Measurements from ENCODE around the gene KHDC1.

Gene KHDC1

DNA sequence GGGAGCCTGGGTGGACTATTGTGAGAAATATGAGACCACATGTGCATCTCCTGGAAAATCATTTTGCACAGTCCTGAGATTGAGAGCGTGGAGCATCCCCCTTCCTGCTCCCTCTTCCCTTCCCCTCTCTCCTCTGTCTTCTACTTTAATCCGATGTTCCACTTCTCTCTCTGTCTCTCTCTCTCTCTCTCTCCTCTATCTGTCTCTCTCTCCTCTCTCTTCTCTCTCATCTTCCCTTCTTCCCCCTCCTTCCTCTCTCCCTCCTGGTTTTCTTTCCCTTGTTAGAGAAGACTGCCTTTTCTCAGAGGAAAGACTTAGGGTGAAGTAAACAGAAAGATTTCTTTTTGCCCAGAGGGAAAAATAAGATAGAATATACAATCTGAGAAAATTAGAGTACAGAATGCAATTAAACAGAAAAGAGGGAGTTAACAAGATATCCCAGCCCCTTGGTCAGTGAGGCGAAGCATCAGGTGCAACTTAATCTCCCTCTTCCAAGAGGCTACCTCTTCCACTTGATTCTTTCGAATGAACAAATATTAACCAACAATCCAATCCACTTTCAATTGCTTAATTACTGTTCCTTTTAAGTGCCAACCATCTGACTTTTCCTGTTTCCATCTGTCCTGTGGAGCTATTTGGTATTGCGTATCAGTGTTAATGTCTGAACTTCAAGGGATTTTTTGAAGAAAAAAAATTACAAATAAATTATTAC is 14.6 kb downstream of the KHDC1 start:
- no peak overlapping the region for H3K9ac ChIP-seq (ENCODE audit: low read length)
- H2AFZ ChIP-seq (ENCODE audit: low read depth, low read length) = no peak overlapping the region
- H3K9me3 ChIP-seq (ENCODE audit: insufficient read depth, low read length) = no peaks in the 10 kb centered on the region
- H4K20me1 ChIP-seq (ENCODE audit: insufficient read depth, low read length) = no peaks in the 10 kb centered on the region
- TF ChIP-seq CTCF (IDR thresholded peaks at IDR 0.05; ENCODE audit: low read depth, low read length) (no peak), EZH2phosphoT487 (IDR thresholded peaks at IDR 0.05; ENCODE audit: low read depth) (no peak)
- H3K79me2 ChIP-seq (ENCODE audit: low read length) = no peaks in the 10 kb centered on the region
- H3K4me2 ChIP-seq (ENCODE audit: low read length) = no peak overlapping the region
- no peaks in the 10 kb centered on the region for H3K36me3 ChIP-seq (replicated peaks; ENCODE audit: low read depth, low read length)
- no peak overlapping the region for H3K4me3 ChIP-seq (ENCODE audit: low read length)
- peaks cover 8% of the 10 kb centered on the region; the same call in 1 of the 2 replicates for H3K27me3 ChIP-seq (ENCODE audit: low read depth, low read length)
- no peaks in the 10 kb centered on the region for H3K4me1 ChIP-seq (ENCODE audit: low read length)
- no peak overlapping the region for H3K27ac ChIP-seq (ENCODE audit: low read length)

DNA sequence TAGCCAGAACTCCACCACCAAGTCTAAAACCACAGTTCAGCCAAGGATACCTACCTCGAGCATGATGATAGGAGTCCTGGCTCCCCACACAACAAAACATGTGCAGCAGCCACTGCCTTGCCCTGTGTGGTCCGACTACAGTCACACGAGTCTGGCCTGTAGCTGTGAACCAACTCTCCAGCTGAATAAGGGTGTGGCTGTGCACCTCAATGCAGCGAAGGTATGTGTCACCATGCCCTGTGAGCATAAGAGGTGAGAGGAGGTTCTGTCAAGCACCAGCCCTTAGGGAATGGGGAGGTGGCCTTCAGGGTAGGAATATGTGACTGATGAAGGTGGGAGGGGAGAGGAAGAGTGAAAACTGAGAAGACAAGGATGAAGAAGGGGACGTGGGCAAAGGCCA is 21.0 kb downstream of the KHDC1 start:
- Histone ChIP-seq H3K36me3 (replicated peaks; ENCODE audit: low read depth, low read length) (no peaks in the 10 kb centered on the region), H3K4me2 (ENCODE audit: low read length) (no peak overlapping the region), H3K27ac (ENCODE audit: low read length) (no peak overlapping the region), H3K79me2 (ENCODE audit: low read length) (no peaks in the 10 kb centered on the region), H4K20me1 (ENCODE audit: insufficient read depth, low read length) (no peaks in the 10 kb centered on the region), H2AFZ (ENCODE audit: low read depth, low read length) (no peak overlapping the region), H3K9me3 (ENCODE audit: insufficient read depth, low read length) (no peaks in the 10 kb centered on the region), H3K4me3 (ENCODE audit: low read length) (no peak overlapping the region), H3K27me3 (ENCODE audit: low read depth, low read length) (peaks cover 8% of the 10 kb centered on the region; the same call in 1 of the 2 replicates), H3K9ac (ENCODE audit: low read length) (no peak overlapping the region), H3K4me1 (ENCODE audit: low read length) (no peaks in the 10 kb centered on the region)
- TF ChIP-seq EZH2phosphoT487 (IDR thresholded peaks at IDR 0.05; ENCODE audit: low read depth) (no peak), CTCF (IDR thresholded peaks at IDR 0.05; ENCODE audit: low read depth, low read length) (no peak)

DNA sequence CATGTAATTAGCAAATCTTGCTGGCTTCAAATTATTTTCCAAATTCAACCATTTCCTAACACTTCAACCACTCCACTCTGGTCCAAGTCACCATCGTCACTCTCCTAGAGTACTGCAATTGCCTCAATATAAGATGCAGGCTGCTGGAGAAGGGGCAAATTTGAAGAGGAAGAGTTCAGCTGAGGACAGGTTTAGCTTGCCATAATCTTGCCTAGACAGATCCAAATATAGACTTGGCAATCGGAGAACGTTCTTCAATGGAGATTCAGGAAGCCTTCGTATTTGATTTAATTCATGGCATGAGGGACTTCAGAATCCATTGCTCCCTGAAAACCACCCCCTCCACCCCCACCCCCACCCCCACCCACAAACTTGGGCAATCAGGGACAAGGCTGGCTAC is 22.3 kb downstream of the KHDC1 start:
- Histone ChIP-seq H3K27me3 (ENCODE audit: low read depth, low read length) (peaks cover 7% of the 10 kb centered on the region; the same call in 1 of the 2 replicates), H3K27ac (ENCODE audit: low read length) (no peak overlapping the region), H3K4me3 (ENCODE audit: low read length) (no peak overlapping the region), H3K36me3 (replicated peaks; ENCODE audit: low read depth, low read length) (no peaks in the 10 kb centered on the region), H3K4me1 (ENCODE audit: low read length) (no peaks in the 10 kb centered on the region), H3K9ac (ENCODE audit: low read length) (no peak overlapping the region), H3K4me2 (ENCODE audit: low read length) (no peak overlapping the region), H3K9me3 (ENCODE audit: insufficient read depth, low read length) (no peaks in the 10 kb centered on the region), H2AFZ (ENCODE audit: low read depth, low read length) (no peak overlapping the region), H3K79me2 (ENCODE audit: low read length) (no peaks in the 10 kb centered on the region), H4K20me1 (ENCODE audit: insufficient read depth, low read length) (no peaks in the 10 kb centered on the region)
- TF ChIP-seq CTCF (IDR thresholded peaks at IDR 0.05; ENCODE audit: low read depth, low read length) (no peak), EZH2phosphoT487 (IDR thresholded peaks at IDR 0.05; ENCODE audit: low read depth) (no peak)

DNA sequence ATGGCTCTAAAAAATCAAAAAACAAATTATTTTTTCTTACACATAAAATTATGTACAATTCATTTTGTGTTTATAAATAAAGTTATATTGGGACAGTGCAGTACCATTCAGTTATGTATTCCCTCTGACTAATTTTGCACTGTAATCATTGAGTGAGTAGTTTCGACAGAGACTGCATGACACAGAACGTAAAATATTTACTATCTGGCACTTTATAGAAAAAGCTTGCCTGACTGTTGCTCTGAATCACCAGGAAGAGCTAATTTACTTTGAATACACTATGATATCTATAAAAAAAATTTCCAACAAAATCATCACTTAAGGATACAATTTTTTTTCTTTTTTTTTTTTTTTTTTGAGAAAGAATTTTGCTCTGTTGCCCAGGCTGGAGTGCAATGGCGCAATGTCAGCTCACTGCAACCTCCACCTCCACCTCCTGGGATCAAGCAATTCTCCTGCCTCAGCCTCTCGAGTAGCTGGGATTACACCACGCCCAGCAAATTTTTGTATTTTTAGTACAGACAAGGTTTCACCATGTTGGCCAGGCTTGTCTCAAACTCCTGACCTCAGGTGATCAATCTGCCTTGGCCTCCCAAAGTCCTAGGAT is 26.7 kb downstream of the KHDC1 start:
- Histone ChIP-seq H3K36me3 (replicated peaks; ENCODE audit: low read depth, low read length) (no peaks in the 10 kb centered on the region), H3K9ac (ENCODE audit: low read length) (no peak overlapping the region), H3K27me3 (ENCODE audit: low read depth, low read length) (no peaks in the 10 kb centered on the region), H3K4me3 (ENCODE audit: low read length) (no peak overlapping the region), H3K4me2 (ENCODE audit: low read length) (no peak overlapping the region), H2AFZ (ENCODE audit: low read depth, low read length) (no peak overlapping the region), H3K4me1 (ENCODE audit: low read length) (peaks cover 5% of the 10 kb centered on the region), H3K9me3 (ENCODE audit: insufficient read depth, low read length) (no peaks in the 10 kb centered on the region), H3K79me2 (ENCODE audit: low read length) (no peaks in the 10 kb centered on the region), H3K27ac (ENCODE audit: low read length) (no peak overlapping the region), H4K20me1 (ENCODE audit: insufficient read depth, low read length) (no peaks in the 10 kb centered on the region)
- TF ChIP-seq CTCF (IDR thresholded peaks at IDR 0.05; ENCODE audit: low read depth, low read length) (no peak), EZH2phosphoT487 (IDR thresholded peaks at IDR 0.05; ENCODE audit: low read depth) (no peak)
